ENCODE data around the gene LTBP1.

DNA sequence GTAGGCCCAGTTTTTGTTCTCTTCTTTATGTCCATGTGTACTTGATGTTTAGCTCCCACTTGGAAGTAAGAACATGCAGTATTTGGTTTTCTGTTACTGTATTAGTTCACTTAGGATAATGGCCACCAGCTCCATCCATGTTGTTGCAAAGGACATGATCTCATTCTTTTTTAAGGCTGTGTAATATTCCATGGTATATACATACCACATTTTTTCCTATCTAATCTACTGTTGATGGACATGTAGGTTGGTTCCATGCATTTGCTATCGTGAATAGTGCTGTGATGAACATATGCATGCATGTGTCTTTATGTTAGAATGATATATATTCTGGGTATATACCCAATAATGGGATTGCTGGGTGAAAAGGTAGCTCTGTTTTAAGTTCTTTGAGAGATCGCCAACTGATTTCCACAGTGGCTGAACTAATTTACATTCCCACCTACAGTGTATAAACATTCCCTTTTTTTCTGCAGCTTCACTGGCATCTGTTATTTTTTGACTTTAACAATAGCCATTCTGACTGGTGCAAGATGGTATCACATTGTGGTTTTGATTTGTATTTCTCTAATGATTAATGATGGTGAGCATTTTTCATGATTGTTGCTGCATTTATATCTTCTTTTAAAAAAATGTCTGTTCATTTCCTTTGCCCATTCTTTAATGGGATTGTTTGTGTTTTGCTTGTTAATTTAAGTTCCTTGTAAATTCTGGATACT, 22.9 kb downstream of the LTBP1 start:
- TF ChIP-seq, protein P1, sequence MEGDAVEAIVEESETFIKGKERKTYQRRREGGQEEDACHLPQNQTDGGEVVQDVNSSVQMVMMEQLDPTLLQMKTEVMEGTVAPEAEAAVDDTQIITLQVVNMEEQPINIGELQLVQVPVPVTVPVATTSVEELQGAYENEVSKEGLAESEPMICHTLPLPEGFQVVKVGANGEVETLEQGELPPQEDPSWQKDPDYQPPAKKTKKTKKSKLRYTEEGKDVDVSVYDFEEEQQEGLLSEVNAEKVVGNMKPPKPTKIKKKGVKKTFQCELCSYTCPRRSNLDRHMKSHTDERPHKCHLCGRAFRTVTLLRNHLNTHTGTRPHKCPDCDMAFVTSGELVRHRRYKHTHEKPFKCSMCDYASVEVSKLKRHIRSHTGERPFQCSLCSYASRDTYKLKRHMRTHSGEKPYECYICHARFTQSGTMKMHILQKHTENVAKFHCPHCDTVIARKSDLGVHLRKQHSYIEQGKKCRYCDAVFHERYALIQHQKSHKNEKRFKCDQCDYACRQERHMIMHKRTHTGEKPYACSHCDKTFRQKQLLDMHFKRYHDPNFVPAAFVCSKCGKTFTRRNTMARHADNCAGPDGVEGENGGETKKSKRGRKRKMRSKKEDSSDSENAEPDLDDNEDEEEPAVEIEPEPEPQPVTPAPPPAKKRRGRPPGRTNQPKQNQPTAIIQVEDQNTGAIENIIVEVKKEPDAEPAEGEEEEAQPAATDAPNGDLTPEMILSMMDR (conservative IDR thresholded peaks at IDR 0.05; ENCODE audit: low read length): no peak
- no peak for TF ChIP-seq EZH2phosphoT487 (IDR thresholded peaks at IDR 0.05; ENCODE audit: borderline replicate concordance, low read depth, low read length)
